GM18951 (cell line): ENCODE data around the gene MMRN1.

ENCODE experiments used
- POLR2A ChIP-seq: IDR thresholded peaks from 4 replicates; pipeline ENCODE4 v1.6.1; 2011; ENCODE audit warnings: mild to moderate bottlenecking; ENCODE audit not compliant: insufficient read length, insufficient read depth; ENCODE audit errors: extremely low read depth
- in situ Hi-C: fragments of 300-500 bp; cut with MboI; formaldehyde crosslinking; loops from one replicate; pipeline ENCODE4 v1.12.0; 2022; ENCODE audit warnings: low sequenced_read_pairs, mixed read lengths, inconsistent platforms; ENCODE audit not compliant: unreplicated experiment

MMRN1 gene

GRCh38 chr4:89922848-89923416 is 28.3 kb downstream of the MMRN1 start:
- in situ Hi-C loops: no loop called here
- TF ChIP-seq POLR2A: no peak

GRCh38 chr4:89928838-89929237 is 34.2 kb downstream of the MMRN1 start:
- no peak for TF ChIP-seq POLR2A

DNA sequence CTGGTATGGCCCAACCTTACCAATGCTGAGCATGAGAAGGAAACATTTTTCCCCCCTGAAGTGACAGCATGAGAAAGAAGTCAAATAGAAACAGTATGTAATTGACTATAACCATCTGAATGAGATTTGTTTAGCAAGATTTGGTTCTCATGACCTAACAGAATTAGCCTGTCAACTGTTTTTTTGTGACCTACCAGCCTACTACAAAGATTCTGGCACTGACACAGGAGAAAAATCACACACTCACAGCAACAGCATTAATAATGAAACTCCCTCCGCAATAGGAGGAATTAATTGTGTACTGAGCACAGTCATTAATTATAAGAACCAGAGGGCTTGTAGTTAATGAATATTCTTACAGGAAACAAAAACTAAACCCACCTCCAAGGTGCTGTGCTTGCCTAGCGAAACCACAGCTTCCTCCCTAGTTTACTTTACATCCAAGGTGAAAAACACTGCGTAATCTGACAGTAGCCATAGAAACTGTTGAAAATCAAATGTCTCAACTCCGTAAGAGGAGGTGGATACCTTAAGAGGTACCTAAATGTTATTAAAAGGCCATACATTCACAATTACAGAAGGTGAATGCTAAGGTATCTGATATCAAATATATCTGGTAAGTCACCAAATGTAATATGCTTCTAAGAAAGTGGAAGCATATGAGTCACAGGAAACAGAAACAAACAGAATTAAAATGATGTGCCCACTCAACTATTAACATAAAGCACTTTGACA is 34.9 kb downstream of the MMRN1 start:
- no peak for TF ChIP-seq POLR2A
- in situ Hi-C loops: no loop called here

More at GRCh38 chr4:89928838-89929237, 34.2 kb downstream of the MMRN1 start:
- in situ Hi-C loops: no loop called here

DNA sequence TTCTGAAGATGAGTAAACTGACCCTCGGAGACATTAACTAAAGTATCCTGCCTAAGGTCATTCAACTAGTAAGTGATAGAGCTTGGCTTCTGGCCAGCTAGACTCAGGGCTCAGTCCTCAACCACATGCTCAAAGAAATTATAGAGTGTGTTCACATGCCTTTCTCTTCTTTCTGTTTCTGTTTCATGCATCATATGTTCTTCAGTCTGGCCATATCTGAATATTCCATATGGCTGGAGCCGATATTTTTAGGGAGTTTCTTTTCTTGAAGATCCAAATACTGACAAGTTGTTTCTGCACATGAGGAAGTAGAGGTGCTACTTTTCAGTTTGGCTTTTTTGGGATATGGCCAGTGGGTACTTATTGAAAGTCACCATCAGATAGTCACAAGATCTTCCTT is 44.9 kb downstream of the MMRN1 start:
- in situ Hi-C loops: no loop called here
- TF ChIP-seq POLR2A: no peak

DNA sequence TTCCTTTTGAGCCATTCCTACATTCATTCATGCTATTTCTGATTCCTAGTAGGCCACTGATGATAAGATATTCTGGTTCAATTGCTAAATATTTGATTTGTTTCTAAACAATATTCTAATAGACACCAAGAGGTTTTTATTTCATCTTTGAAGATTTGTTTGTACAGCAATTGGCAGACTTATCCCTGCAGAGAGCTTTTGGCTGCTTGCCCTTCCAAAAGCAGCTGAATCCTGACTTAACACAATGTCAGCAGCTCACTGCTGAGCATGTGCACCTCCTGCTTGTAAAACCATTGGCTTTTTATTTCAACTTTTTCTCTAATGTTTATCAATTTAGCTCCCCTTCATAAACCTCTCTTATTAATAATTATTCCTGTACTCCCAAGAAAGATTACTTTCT is 45.3 kb downstream of the MMRN1 start:
- in situ Hi-C loops: no loop called here
- TF ChIP-seq POLR2A: no peak

- no peak for TF ChIP-seq POLR2A
- in situ Hi-C loops: no loop called here
Measured at GRCh38 chr4:89942811-89943210, 48.2 kb downstream of the MMRN1 start.

GRCh38 chr4:89949782-89950387 is 55.2 kb downstream of the MMRN1 start:
- no peak for TF ChIP-seq POLR2A
- in situ Hi-C loops: no loop called here

GRCh38 chr4:89952458-89952857 is 57.8 kb downstream of the MMRN1 start:
- no peak for TF ChIP-seq POLR2A
- in situ Hi-C loops: no loop called here

DNA sequence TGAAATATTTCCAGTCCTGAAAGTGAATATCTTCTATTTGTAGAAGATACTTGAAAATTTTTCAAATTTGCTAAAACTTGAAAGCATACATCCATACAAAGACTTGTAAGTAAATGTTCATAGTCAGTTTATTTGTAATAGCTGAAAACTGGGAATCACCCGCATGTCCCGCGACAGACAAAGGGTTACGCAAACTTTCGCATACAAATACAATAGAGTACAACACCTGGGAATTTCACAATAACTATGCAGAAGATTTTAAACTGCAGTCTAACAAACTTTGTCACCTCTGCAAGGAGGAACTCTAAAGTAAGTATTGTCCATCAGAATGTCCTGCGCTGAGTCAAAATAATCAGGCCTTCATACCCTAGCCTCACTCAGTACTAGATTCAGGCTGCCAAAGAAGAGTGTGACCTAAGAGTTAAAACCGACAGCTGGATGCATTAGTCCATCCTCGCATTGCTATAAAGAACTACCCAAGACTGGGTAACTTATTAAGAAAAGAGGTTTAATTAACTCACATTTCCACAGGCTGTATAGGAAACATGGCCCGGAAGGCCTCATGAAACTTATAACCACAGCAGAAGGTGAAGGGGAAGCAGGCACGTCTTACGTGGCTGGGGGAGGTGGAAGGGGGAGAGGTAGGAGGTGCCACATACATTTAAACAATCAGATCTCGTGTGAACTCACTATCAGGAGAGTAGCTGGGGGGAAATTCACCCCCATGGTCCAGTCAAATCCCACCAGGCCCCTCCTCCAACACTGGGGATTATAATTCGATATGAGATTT is 60.4 kb downstream of the MMRN1 start:
- TF ChIP-seq POLR2A: no peak
- in situ Hi-C loops: no loop called here

- in situ Hi-C loops: no loop called here
- TF ChIP-seq POLR2A: no peak
Measured at GRCh38 chr4:89957046-89957926, 62.6 kb downstream of the MMRN1 start.

- in situ Hi-C loops: no loop called here
- no peak for TF ChIP-seq POLR2A
Measured at GRCh38 chr4:89981789-89982334, 87.2 kb downstream of the MMRN1 start.

- in situ Hi-C loops: no loop called here
- TF ChIP-seq POLR2A: no peak
Measured at GRCh38 chr4:89988268-89988667, 93.6 kb downstream of the MMRN1 start.
